Motor neuron (in vitro differentiated cells): ENCODE measurements around the gene LAMA2. TPM values are rescaled to one million over a fixed set of nuclear protein-coding genes. Genes with fewer than 3 reads are reported as not detected.
"Not testable (repeated sequence)": the region's sequence is repeated elsewhere in the genome, so short reads cannot be mapped to it uniquely, and the experiment has no call there.

Experiments
- ATAC-seq, 8 experiments: fragments of 200-7000 bp; cut with Tn5 transposase; replicated peaks in 6 of 8; 2 replicates each; pipeline ENCODE4 v1.8.0; 2021; ENCODE audit warnings: mild to moderate bottlenecking in 8 of 8, moderate library complexity in 8 of 8
- H3K27ac ChIP-seq, 2 donors: fragments of 250-450 bp; sonication (Bioruptor Pico); 2 replicates each; pipeline ENCODE4 v1.9.0; 2021; ENCODE audit warnings: antibody characterized with exemption in 2 of 2, mild to moderate bottlenecking in 2 of 2, moderate library complexity in 1 of 2
- H3K4me1 ChIP-seq, 2 donors: fragments of 250-450 bp; sonication (Bioruptor Pico); replicated peaks in 1 of 2; 2 replicates each; pipeline ENCODE4 v1.6.1; 2021; ENCODE audit warnings: antibody characterized with exemption in 2 of 2, mild to moderate bottlenecking in 2 of 2, moderate library complexity in 1 of 2
- H3K4me3 ChIP-seq, 5 donors: fragments of 250-450 bp; sonication (Bioruptor Pico); 2 replicates each; pipeline ENCODE4 v1.9.0; 2021; ENCODE audit warnings: antibody characterized with exemption in 5 of 5, mild to moderate bottlenecking in 5 of 5, moderate library complexity in 4 of 5
- WGBS, 10 experiments: fragments of 450-650 bp; shearing (Covaris generic); methylation state at CpG; one replicate each; pipeline ENCODE4 v1.0.0; 2022; 5-methylcytosine and 5-hydroxymethylcytosine counted together
- in situ Hi-C, 9 experiments: fragments of 400-800 bp; cut with MboI; loops; one replicate each; pipeline ENCODE4 v1.15.0; 2021; ENCODE audit warnings: low sequenced_read_pairs in 9 of 9, low pct_unique_long_range_greater_than_20kb in 2 of 9; ENCODE audit not compliant: unreplicated experiment in 9 of 9
- total RNA-seq, 8 experiments: library from RNA; unstranded; fragments of 300-600 nt; gene quantifications; 2 replicates each; pipeline versions ENCODE4 v1.2.3 to v1.2.4, GENCODE V29; 2022

LAMA2 gene
- total RNA-seq, 8 experiments from 2014 or later, result 0.52 to 232 (median 5.1) TPM

- in situ Hi-C loops, result no loop called here
- Histone ChIP-seq H3K4me3 (no peak overlapping the region), H3K27ac (no peak overlapping the region), H3K4me1 (peaks cover 3% of the 10 kb centered on the region in 2 donors)
- ATAC-seq, result no peak
Measured at GRCh38 chr6:129130106-129130505, 247.2 kb downstream of the LAMA2 start.

- peak in 1 of 8 experiments; percentile 47 for ATAC-seq
- Histone ChIP-seq H3K4me1 (peaks cover 3% of the 10 kb centered on the region in 2 donors), H3K4me3 (no peak overlapping the region), H3K27ac (no peak overlapping the region)
- WGBS, 10 experiments, result 9 to 100% (median 44%) methylated on average over 1 to 3 of the region's 3 CpGs; no CpG with 5 or more reads in 1 of the 10 experiments
- in situ Hi-C loops, result no loop called here
Measured at GRCh38 chr6:129130959-129131681, 248.2 kb downstream of the LAMA2 start.

- ATAC-seq, result no peak
- Histone ChIP-seq H3K4me3 (no peak overlapping the region), H3K4me1 (peaks cover 3% of the 10 kb centered on the region in 2 donors), H3K27ac (no peak overlapping the region)
- in situ Hi-C loops, result no loop called here
- WGBS, 10 experiments, result 40 to 100% (median 83%) methylated on average over 1 to 5 of the region's 5 CpGs
Measured at GRCh38 chr6:129133770-129134192, 250.8 kb downstream of the LAMA2 start.

GRCh38 chr6:129134535-129134934, 251.6 kb downstream of the LAMA2 start:
- peak in 2 of 8 experiments; percentile 52 to 53 for ATAC-seq
- peaks cover 3% of the 10 kb centered on the region in 2 donors for H3K4me1 ChIP-seq
- in situ Hi-C loops, result no loop called here
- H3K4me3 ChIP-seq, result no peak overlapping the region
- H3K27ac ChIP-seq, result no peak overlapping the region

- 0 to 100% (median 25%) methylated on average over 1 of the region's 1 CpG; no CpG with 5 or more reads in 2 of the 10 experiments for WGBS, 10 experiments
- H3K4me3 ChIP-seq, result no peak overlapping the region
- peaks cover 3% of the 10 kb centered on the region in 2 donors for H3K4me1 ChIP-seq
- peak in 3 of 8 experiments; percentile 58 to 91 (median 88) for ATAC-seq
- no peak overlapping the region for H3K27ac ChIP-seq
- in situ Hi-C loops, result no loop called here
Measured at GRCh38 chr6:129135451-129135850, 252.5 kb downstream of the LAMA2 start.

GRCh38 chr6:129136751-129137150, 253.8 kb downstream of the LAMA2 start:
- 60 to 100% (median 88%) methylated on average over 1 to 4 of the region's 4 CpGs; no CpG with 5 or more reads in 2 of the 10 experiments for WGBS, 10 experiments
- Histone ChIP-seq H3K4me3 (no peak overlapping the region), H3K27ac (no peak overlapping the region), H3K4me1 (peaks cover 0 to 4% of the 10 kb centered on the region in 2 donors)
- ATAC-seq, result no peak
- in situ Hi-C loops, result no loop called here

- WGBS, 10 experiments, result 24 to 92% (median 65%) methylated on average over 1 to 4 of the region's 4 CpGs
- no peak overlapping the region for H3K27ac ChIP-seq
- H3K4me1 ChIP-seq, result peaks cover 0 to 6% of the 10 kb centered on the region in 2 donors
- no peak overlapping the region for H3K4me3 ChIP-seq
- ATAC-seq, result no peak
- in situ Hi-C loops, result no loop called here
Measured at GRCh38 chr6:129138739-129139405, 255.9 kb downstream of the LAMA2 start.

GRCh38 chr6:129140526-129140925, 257.6 kb downstream of the LAMA2 start:
- WGBS, 10 experiments, result 0 to 89% (median 72%) methylated on average over 1 to 2 of the region's 2 CpGs; no CpG with 5 or more reads in 2 of the 10 experiments
- peak in 1 of 8 experiments; percentile 27 for ATAC-seq
- Histone ChIP-seq H3K27ac (no peak overlapping the region), H3K4me3 (no peak overlapping the region), H3K4me1 (peaks cover 0 to 6% of the 10 kb centered on the region in 2 donors)
- in situ Hi-C loops, result loop anchor here in 1 of 9 experiments (10.0 kb wide), 1 partner anchor 64 kb away; no protein-coding TSS in a partner anchor

GRCh38 chr6:129141499-129141898, 258.6 kb downstream of the LAMA2 start:
- Histone ChIP-seq H3K4me3 (no peak overlapping the region), H3K4me1 (peaks cover 0 to 7% of the 10 kb centered on the region in 2 donors), H3K27ac (no peak overlapping the region)
- in situ Hi-C loops, result loop anchor here in 1 of 9 experiments (10.0 kb wide), 1 partner anchor 63 kb away; no protein-coding TSS in a partner anchor
- 0 to 57% (median 23%) methylated on average over 1 of the region's 1 CpG; no CpG with 5 or more reads in 4 of the 10 experiments for WGBS, 10 experiments
- peak in 7 of 8 experiments; percentile 40 to 93 (median 83) for ATAC-seq

- Histone ChIP-seq H3K27ac (no peak overlapping the region), H3K4me1 (peaks cover 0 to 8% of the 10 kb centered on the region in 2 donors), H3K4me3 (no peak overlapping the region)
- ATAC-seq, result peak in 1 of 8 experiments; percentile 30
- WGBS, 10 experiments, result 90 to 100% (median 94%) methylated on average over 1 to 3 of the region's 3 CpGs; no CpG with 5 or more reads in 2 of the 10 experiments
- in situ Hi-C loops, result loop anchor here in 1 of 9 experiments (10.0 kb wide), 1 partner anchor 58 kb away; no protein-coding TSS in a partner anchor
Measured at GRCh38 chr6:129146902-129147301, 264.0 kb downstream of the LAMA2 start.

GRCh38 chr6:129150507-129150906, 267.6 kb downstream of the LAMA2 start:
- Histone ChIP-seq H3K27ac (no peak overlapping the region), H3K4me1 (peaks cover 0 to 8% of the 10 kb centered on the region in 2 donors), H3K4me3 (no peak overlapping the region)
- in situ Hi-C loops, result no loop called here
- 44 to 100% (median 77%) methylated on average over 2 to 4 of the region's 4 CpGs for WGBS, 10 experiments
- peak in 1 of 8 experiments; percentile 68 for ATAC-seq

GRCh38 chr6:129153257-129153656, 270.3 kb downstream of the LAMA2 start:
- in situ Hi-C loops, result no loop called here
- no peak for ATAC-seq
- H3K27ac ChIP-seq, result no peak overlapping the region
- H3K4me1 ChIP-seq, result no peaks in the 10 kb centered on the region
- WGBS, 10 experiments, result 60 to 100% (median 90%) methylated on average over 2 to 4 of the region's 4 CpGs
- H3K4me3 ChIP-seq, result no peak overlapping the region

GRCh38 chr6:129159242-129159641, 276.3 kb downstream of the LAMA2 start:
- in situ Hi-C loops, H3K27ac ChIP-seq, H3K4me1 ChIP-seq, H3K4me3 ChIP-seq, ATAC-seq: not testable (repeated sequence)
- 75 to 100% (median 94%) methylated on average over 1 to 12 of the region's 17 CpGs; no CpG with 5 or more reads in 2 of the 10 experiments for WGBS, 10 experiments
